ENCODE measurements around the gene HAS3.
A peak's percentile ranks its signal among the peaks of the same experiment; 100 is the strongest.

Gene HAS3, protein sequence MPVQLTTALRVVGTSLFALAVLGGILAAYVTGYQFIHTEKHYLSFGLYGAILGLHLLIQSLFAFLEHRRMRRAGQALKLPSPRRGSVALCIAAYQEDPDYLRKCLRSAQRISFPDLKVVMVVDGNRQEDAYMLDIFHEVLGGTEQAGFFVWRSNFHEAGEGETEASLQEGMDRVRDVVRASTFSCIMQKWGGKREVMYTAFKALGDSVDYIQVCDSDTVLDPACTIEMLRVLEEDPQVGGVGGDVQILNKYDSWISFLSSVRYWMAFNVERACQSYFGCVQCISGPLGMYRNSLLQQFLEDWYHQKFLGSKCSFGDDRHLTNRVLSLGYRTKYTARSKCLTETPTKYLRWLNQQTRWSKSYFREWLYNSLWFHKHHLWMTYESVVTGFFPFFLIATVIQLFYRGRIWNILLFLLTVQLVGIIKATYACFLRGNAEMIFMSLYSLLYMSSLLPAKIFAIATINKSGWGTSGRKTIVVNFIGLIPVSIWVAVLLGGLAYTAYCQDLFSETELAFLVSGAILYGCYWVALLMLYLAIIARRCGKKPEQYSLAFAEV

DNA sequence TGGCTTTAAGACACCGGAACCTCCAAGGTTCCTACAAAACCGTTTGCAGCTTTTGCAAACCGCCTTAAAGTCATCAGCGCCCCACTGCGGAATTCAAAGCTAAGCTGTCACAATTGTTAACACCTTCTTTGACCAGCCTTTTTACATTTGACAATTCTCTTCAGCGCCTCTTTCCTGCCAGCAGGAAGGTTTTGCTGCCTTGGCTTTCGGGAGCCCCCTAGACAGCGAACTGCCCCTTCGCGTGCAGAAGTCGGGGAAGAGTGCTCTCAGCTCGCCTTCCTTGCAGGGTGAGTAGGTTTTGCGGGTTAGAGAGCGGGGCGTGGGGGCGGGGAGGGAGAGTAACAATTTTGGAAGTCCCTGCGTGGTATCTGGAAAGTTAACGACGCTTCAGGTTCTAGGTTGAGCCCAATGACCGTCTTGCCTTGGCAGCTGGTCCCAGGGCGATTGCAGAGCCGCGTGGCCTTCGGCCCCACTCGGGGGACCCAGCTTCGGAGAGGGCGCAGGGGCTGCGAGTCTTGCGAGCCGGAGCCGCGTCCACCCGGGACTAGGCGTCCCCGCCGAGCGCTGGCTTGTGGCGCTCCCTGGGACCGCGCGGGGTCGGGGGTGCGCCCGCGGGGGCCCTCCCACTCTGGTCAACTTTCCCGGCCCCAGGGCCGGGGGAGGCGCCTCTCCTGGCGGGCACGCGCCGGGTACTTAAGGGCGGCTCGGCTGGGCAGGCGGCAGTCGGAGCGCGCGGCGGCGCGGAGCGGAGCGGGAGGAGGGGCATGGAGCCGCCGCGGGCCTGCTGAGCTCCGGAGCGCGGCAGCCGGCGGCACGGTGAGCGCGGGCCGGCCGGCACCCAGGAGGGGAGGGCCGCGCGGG, at the start of gene HAS3:
Gene HAS3 (plus strand): TSS at position 153 of the 861 bp plus-strand sequence. CDS start 3,743 bp downstream, outside the sequence.
- ATAC-seq: peak; percentile 83
- TF ChIP-seq GLIS3 (CRISPR knock-in tag; IDR thresholded peaks at IDR 0.05) (no peak), ZNF70 (CRISPR knock-in tag; IDR thresholded peaks at IDR 0.05) (no peak), TSHZ2 (CRISPR knock-in tag; IDR thresholded peaks at IDR 0.05) (no peak), ZC3H10 (CRISPR knock-in tag; IDR thresholded peaks at IDR 0.05) (no peak), RARB (CRISPR knock-in tag; IDR thresholded peaks at IDR 0.05) (no peak), TOX (CRISPR knock-in tag; IDR thresholded peaks at IDR 0.05; ENCODE audit: borderline replicate concordance) (no peak), CSDC2 (CRISPR knock-in tag; IDR thresholded peaks at IDR 0.05) (no peak), ZFP30 (CRISPR knock-in tag; IDR thresholded peaks at IDR 0.05) (no peak), PPARA (CRISPR knock-in tag; IDR thresholded peaks at IDR 0.05; ENCODE audit: borderline replicate concordance) (no peak), CSRNP3 (CRISPR knock-in tag; IDR thresholded peaks at IDR 0.05) (no peak), ZNF565 (CRISPR knock-in tag; conservative IDR thresholded peaks at IDR 0.05; ENCODE audit: low read depth) (no peak), ISL1 (CRISPR knock-in tag; IDR thresholded peaks at IDR 0.05) (no peak)

DNA sequence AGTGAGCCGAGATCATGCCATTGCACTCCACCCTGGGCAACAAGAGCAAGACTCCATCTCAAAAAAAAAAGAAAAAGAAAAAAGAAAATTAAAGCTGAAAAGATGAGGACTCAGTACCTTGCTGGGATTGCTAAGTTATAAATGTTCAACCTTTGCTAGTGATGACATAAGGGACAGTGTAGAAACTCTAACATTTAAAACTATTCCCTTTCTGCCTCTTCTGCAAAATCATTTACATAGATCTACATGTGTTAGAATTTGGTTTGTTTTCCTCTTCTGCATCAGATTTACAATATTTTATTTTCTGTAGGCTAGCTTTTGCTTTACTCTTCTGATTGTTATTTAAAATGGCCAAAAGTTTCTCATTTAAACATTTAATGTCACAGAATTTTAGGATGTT, 49.5 kb upstream of the HAS3 start:
- TF ChIP-seq ZNF8 (CRISPR knock-in tag; IDR thresholded peaks at IDR 0.05) (no peak), CREB5 (CRISPR knock-in tag; IDR thresholded peaks at IDR 0.05; ENCODE audit: low read depth) (no peak), ARNTL (CRISPR knock-in tag; IDR thresholded peaks at IDR 0.05; ENCODE audit: borderline replicate concordance, low read depth) (no peak), OSR1 (CRISPR knock-in tag; IDR thresholded peaks at IDR 0.05) (no peak), BACH2 (CRISPR knock-in tag; IDR thresholded peaks at IDR 0.05; ENCODE audit: borderline replicate concordance) (no peak)
- TF ChIP-seq, protein P1, sequence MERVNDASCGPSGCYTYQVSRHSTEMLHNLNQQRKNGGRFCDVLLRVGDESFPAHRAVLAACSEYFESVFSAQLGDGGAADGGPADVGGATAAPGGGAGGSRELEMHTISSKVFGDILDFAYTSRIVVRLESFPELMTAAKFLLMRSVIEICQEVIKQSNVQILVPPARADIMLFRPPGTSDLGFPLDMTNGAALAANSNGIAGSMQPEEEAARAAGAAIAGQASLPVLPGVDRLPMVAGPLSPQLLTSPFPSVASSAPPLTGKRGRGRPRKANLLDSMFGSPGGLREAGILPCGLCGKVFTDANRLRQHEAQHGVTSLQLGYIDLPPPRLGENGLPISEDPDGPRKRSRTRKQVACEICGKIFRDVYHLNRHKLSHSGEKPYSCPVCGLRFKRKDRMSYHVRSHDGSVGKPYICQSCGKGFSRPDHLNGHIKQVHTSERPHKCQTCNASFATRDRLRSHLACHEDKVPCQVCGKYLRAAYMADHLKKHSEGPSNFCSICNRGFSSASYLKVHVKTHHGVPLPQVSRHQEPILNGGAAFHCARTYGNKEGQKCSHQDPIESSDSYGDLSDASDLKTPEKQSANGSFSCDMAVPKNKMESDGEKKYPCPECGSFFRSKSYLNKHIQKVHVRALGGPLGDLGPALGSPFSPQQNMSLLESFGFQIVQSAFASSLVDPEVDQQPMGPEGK (CRISPR knock-in tag; IDR thresholded peaks at IDR 0.05; ENCODE audit: borderline replicate concordance): no peak
- no peak for ATAC-seq

DNA sequence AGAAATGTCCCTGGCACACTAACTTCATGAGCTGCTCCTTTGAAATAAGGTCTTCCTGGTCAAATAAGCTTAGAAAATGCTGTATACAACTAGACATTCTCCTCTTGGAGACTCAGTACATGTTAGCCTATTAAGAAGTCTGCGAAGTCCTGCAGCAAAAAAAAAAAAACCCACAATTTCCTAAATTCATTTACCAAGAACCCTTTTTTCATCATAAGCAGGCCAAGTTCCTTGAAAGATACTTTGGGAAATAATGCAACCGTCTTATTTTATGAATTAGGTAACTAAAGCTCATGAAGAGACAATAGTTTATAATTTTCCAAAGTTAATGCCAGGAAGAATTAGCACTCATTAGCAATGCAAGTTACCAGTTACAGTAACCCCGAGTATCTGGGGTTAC, 49.0 kb upstream of the HAS3 start:
- TF ChIP-seq PPARA (CRISPR knock-in tag; IDR thresholded peaks at IDR 0.05; ENCODE audit: borderline replicate concordance) (no peak), CSRNP3 (CRISPR knock-in tag; IDR thresholded peaks at IDR 0.05) (no peak)
- ATAC-seq: no peak
